Trophoblast cell (in vitro differentiated cells and primary cell): ENCODE results near the gene MEF2C.

Source experiments
- DNase-seq, 2 donors: peaks; one replicate each; pipeline ENCODE4 v3.0.0-alpha.2; 2016
- H2AFZ ChIP-seq: 2 replicates; pipeline ENCODE4 v1.6.1; 2013; ENCODE audit warnings: low read length, moderate library complexity, mild to moderate bottlenecking; ENCODE audit not compliant: insufficient read depth, poor library complexity
- H2AK5ac ChIP-seq: 2 replicates; pipeline ENCODE4 v1.6.1; 2013; ENCODE audit warnings: mild to moderate bottlenecking, low read length
- H2BK120ac ChIP-seq: 2 replicates; pipeline ENCODE4 v1.6.1; 2013; ENCODE audit warnings: low read length, mild to moderate bottlenecking, moderate library complexity; ENCODE audit not compliant: insufficient read depth, poor library complexity
- H2BK12ac ChIP-seq: 2 replicates; pipeline ENCODE4 v1.6.1; 2013; ENCODE audit warnings: mild to moderate bottlenecking, low read length, moderate library complexity
- H2BK5ac ChIP-seq: 2 replicates; pipeline ENCODE4 v1.6.1; 2013; ENCODE audit warnings: low read length, low read depth, moderate library complexity, mild to moderate bottlenecking; ENCODE audit not compliant: poor library complexity
- H3K14ac ChIP-seq: 2 replicates; pipeline ENCODE4 v1.6.1; 2013; ENCODE audit warnings: mild to moderate bottlenecking, low read length
- H3K18ac ChIP-seq: 2 replicates; pipeline ENCODE4 v1.6.1; 2013; ENCODE audit warnings: mild to moderate bottlenecking, low read length
- H3K23ac ChIP-seq: 2 replicates; pipeline ENCODE4 v1.6.1; 2013; ENCODE audit warnings: low read length
- H3K27ac ChIP-seq: 2 replicates; pipeline ENCODE4 v1.5.1; 2013; ENCODE audit warnings: low read depth, mild to moderate bottlenecking, inconsistent platforms, low read length, moderate library complexity
- H3K27me3 ChIP-seq: 2 replicates; pipeline ENCODE4 v1.6.1; 2013; ENCODE audit warnings: inconsistent platforms, mild to moderate bottlenecking, low read length, moderate library complexity; ENCODE audit not compliant: insufficient read depth
- H3K36me3 ChIP-seq, 2 experiments: 1 replicate in 1 of 2; 2 replicates in 1 of 2; pipeline ENCODE4 v1.6.1; 2013; ENCODE audit warnings: low read length in 2 of 2, mild to moderate bottlenecking in 2 of 2, moderate library complexity in 1 of 2; ENCODE audit not compliant: insufficient read depth in 2 of 2, control insufficient read depth in 1 of 2
- H3K4ac ChIP-seq: 2 replicates; pipeline ENCODE4 v1.6.1; 2013; ENCODE audit warnings: low read depth, mild to moderate bottlenecking, low read length, moderate library complexity
- H3K4me1 ChIP-seq, 2 experiments: 1 replicate in 1 of 2; 2 replicates in 1 of 2; pipeline ENCODE4 v1.6.1; 2013; ENCODE audit warnings: low read length in 2 of 2, mild to moderate bottlenecking in 2 of 2, moderate library complexity in 1 of 2; ENCODE audit not compliant: insufficient read depth in 2 of 2, control insufficient read depth in 1 of 2
- H3K4me2 ChIP-seq: 2 replicates; pipeline ENCODE4 v1.6.1; 2013; ENCODE audit warnings: inconsistent platforms, mild to moderate bottlenecking, low read length, moderate library complexity
- H3K4me3 ChIP-seq: 2 replicates; pipeline ENCODE4 v1.5.1; 2013; ENCODE audit warnings: mild to moderate bottlenecking, low read depth, low read length, inconsistent platforms
- H3K79me1 ChIP-seq: one replicate; pipeline ENCODE4 v1.6.1; 2013; ENCODE audit warnings: low read length
- H3K79me2 ChIP-seq: 2 replicates; pipeline ENCODE4 v1.6.1; 2013; ENCODE audit warnings: low read length, mild to moderate bottlenecking; ENCODE audit not compliant: control insufficient read depth, insufficient read depth, poor library complexity
- H3K9ac ChIP-seq: 2 replicates; pipeline ENCODE4 v1.6.1; 2013; ENCODE audit warnings: mild to moderate bottlenecking, low read length
- H3K9me3 ChIP-seq: 2 replicates; pipeline ENCODE4 v1.6.1; 2013; ENCODE audit warnings: low read depth, mild to moderate bottlenecking, control low read depth, inconsistent platforms, low read length; ENCODE audit not compliant: insufficient read depth
- H4K12ac ChIP-seq: 2 replicates; pipeline ENCODE4 v1.6.1; 2013; ENCODE audit warnings: low read depth, mild to moderate bottlenecking, low read length, moderate library complexity
- H4K8ac ChIP-seq: 2 replicates; pipeline ENCODE4 v1.6.1; 2013; ENCODE audit warnings: low read depth, mild to moderate bottlenecking, low read length, moderate library complexity
- H4K91ac ChIP-seq: one replicate; pipeline ENCODE4 v1.6.1; 2013; ENCODE audit warnings: low read depth, mild to moderate bottlenecking, low read length, moderate library complexity
- WGBS: extraction: QIAGEN DNeasy Blood & Tissue Kit; methylation state at CpG from one replicate; pipeline ENCODE4 v1.1.7; 2013; ENCODE audit warnings: missing lambda C conversion rate; ENCODE audit not compliant: insufficient read length, insufficient coverage; ENCODE audit errors: extremely low coverage; 5-methylcytosine and 5-hydroxymethylcytosine counted together

MEF2C gene

DNA sequence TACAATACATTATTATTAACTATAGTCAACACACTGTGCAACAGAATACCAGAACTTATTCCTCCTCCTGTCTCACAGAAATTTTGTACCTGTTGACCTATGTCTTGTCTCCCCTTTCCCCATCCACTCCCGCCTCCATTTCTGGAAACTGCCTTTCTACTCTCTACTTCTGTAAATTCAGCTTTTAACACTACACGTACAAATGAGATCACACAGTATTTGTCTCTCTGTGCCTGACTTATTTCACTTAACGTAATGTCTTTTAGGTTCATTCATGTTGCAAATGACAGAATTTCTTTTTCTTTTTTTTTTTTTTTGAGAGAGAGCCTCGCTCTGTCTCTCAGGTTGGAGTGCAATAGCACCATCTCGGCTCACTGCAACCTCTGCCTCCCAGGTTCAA, 19.5 kb downstream of the MEF2C start:
- H2AK5ac ChIP-seq, result no peak overlapping the region
- H3K27me3 ChIP-seq, result no peaks in the 10 kb centered on the region
- no peak for DNase-seq
- no peak overlapping the region for H3K27ac ChIP-seq
- H4K8ac ChIP-seq, result no peak overlapping the region
- H2BK5ac ChIP-seq, result no peak overlapping the region
- no peaks in the 10 kb centered on the region for H3K36me3 ChIP-seq
- H3K4me3 ChIP-seq, result no peak overlapping the region
- no CpG with 5 or more reads among the region's 5 CpGs for WGBS
- H3K9ac ChIP-seq, result no peak overlapping the region
- H2BK12ac ChIP-seq, result no peak overlapping the region
- no peaks in the 10 kb centered on the region for H3K79me1 ChIP-seq
- H2BK120ac ChIP-seq, result no peak overlapping the region
- no peak overlapping the region for H3K18ac ChIP-seq
- H3K4ac ChIP-seq, result no peak overlapping the region
- H3K4me1 ChIP-seq, result no peaks in the 10 kb centered on the region
- H3K79me2 ChIP-seq, result peaks cover 2% of the 10 kb centered on the region
- no peak overlapping the region for H4K12ac ChIP-seq
- H3K4me2 ChIP-seq, result no peak overlapping the region
- H3K14ac ChIP-seq, result no peak overlapping the region
- no peaks in the 10 kb centered on the region for H3K9me3 ChIP-seq
- H3K23ac ChIP-seq, result no peak overlapping the region
- no peak overlapping the region for H2AFZ ChIP-seq
- H4K91ac ChIP-seq, result no peak overlapping the region

DNA sequence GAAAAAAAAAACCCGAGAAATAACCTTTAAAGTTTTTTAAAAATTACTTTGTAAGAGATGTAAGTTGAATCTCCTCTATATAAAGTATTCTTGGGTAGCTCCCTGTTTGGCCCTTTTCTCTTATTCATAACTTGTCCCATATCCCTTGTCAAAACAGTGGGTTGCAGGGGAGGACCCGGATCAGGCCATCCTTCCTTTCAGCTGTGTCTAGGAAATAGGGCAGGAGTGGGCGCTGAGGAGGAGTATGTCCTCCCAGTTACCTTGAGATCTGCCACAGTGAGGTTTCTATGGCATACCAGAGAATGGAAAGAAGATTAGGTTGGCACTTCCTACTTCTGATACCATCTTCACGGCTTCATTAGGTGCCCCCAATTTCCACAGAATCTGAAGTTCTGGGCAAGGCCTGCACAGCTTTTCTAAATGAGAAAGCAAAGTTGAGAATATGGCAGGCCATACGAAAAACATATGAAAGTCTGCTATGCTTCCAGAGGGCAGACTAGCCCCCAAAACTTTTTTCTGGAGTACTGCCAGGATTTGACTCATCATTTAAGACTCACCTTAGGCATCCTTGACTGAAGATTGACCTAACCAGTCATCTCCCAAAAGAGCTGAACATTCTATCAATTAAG, 20.3 kb downstream of the MEF2C start:
- no peaks in the 10 kb centered on the region for H3K27me3 ChIP-seq
- no peak overlapping the region for H3K14ac ChIP-seq
- no peak for DNase-seq
- H2BK12ac ChIP-seq, result no peak overlapping the region
- no peak overlapping the region for H2BK120ac ChIP-seq
- peaks cover 2% of the 10 kb centered on the region for H3K79me2 ChIP-seq
- no peaks in the 10 kb centered on the region for H3K36me3 ChIP-seq
- H3K79me1 ChIP-seq, result no peaks in the 10 kb centered on the region
- H3K4me3 ChIP-seq, result no peak overlapping the region
- no peaks in the 10 kb centered on the region for H3K9me3 ChIP-seq
- no peak overlapping the region for H3K18ac ChIP-seq
- no peak overlapping the region for H2AK5ac ChIP-seq
- no peak overlapping the region for H4K91ac ChIP-seq
- no peak overlapping the region for H3K9ac ChIP-seq
- H3K4me1 ChIP-seq, result no peaks in the 10 kb centered on the region
- H4K12ac ChIP-seq, result no peak overlapping the region
- no CpG with 5 or more reads among the region's 5 CpGs for WGBS
- H3K4ac ChIP-seq, result no peak overlapping the region
- H2BK5ac ChIP-seq, result no peak overlapping the region
- no peak overlapping the region for H4K8ac ChIP-seq
- no peak overlapping the region for H2AFZ ChIP-seq
- H3K4me2 ChIP-seq, result no peak overlapping the region
- no peak overlapping the region for H3K23ac ChIP-seq
- no peak overlapping the region for H3K27ac ChIP-seq

DNA sequence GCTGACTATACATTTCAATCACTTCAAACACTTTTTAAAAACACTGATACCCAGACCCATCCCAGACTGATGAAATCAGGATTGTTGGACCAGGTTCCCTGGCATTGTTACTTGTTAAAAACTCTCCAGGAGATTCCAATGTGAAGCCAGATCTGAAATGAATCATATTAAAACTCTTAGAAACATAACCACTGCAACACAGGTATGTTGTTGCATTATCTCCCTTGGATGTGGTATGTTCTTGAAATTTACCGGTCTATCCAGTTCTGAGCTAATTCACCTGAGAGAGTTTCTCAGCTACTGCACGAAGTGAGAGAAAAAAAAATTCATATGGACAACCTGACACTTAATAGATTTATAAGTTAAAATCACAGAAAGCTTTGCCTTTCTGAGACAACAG, 21.8 kb downstream of the MEF2C start:
- Histone ChIP-seq H3K79me2 (peaks cover 2% of the 10 kb centered on the region), H3K27ac (no peak overlapping the region), H3K4me1 (no peaks in the 10 kb centered on the region), H3K79me1 (no peaks in the 10 kb centered on the region), H3K4ac (no peak overlapping the region), H3K4me2 (no peak overlapping the region), H2BK120ac (no peak overlapping the region), H3K9me3 (no peaks in the 10 kb centered on the region), H4K91ac (no peak overlapping the region), H2BK5ac (no peak overlapping the region), H2AK5ac (no peak overlapping the region), H3K9ac (no peak overlapping the region), H2BK12ac (no peak overlapping the region), H3K14ac (no peak overlapping the region), H3K18ac (no peak overlapping the region), H3K27me3 (no peaks in the 10 kb centered on the region), H4K12ac (no peak overlapping the region), H2AFZ (no peak overlapping the region), H4K8ac (no peak overlapping the region), H3K23ac (no peak overlapping the region), H3K36me3 (no peaks in the 10 kb centered on the region), H3K4me3 (no peak overlapping the region)
- WGBS, result no CpG with 5 or more reads among the region's 2 CpGs
- DNase-seq, result peak; percentile 48 to 83

DNA sequence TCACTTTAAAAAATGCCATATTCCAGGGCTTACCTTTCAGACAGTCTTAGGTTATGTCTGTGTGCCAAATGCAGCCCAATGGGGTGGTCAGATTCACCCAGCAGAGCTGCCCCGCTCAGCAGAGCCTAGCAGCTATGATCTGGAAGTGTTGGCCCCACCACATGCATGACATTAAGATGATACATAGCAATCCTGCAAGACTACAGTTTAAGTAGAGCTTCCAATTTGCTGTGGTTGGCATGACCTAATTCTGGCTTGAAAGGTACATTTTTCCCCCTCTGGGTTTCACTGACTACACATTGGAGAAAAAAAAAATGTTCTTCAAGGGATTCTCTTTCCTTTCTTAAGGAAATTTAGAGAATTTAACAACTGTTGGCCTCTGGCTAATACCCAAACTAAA, 22.5 kb downstream of the MEF2C start:
- no peak overlapping the region for H3K4ac ChIP-seq
- no peak overlapping the region for H3K4me2 ChIP-seq
- H3K4me1 ChIP-seq, result no peaks in the 10 kb centered on the region
- no peak overlapping the region for H4K91ac ChIP-seq
- H2AFZ ChIP-seq, result no peak overlapping the region
- H3K27me3 ChIP-seq, result no peaks in the 10 kb centered on the region
- H3K79me1 ChIP-seq, result no peaks in the 10 kb centered on the region
- no peak overlapping the region for H4K12ac ChIP-seq
- H3K27ac ChIP-seq, result no peak overlapping the region
- peaks cover 2% of the 10 kb centered on the region for H3K79me2 ChIP-seq
- no peak overlapping the region for H2BK120ac ChIP-seq
- H3K9me3 ChIP-seq, result no peaks in the 10 kb centered on the region
- no peak overlapping the region for H3K18ac ChIP-seq
- WGBS, result no CpG with 5 or more reads among the region's 1 CpG
- no peak overlapping the region for H3K9ac ChIP-seq
- H2BK12ac ChIP-seq, result peak overlapping the region; percentile 71
- H3K23ac ChIP-seq, result no peak overlapping the region
- no peak for DNase-seq
- H3K4me3 ChIP-seq, result no peak overlapping the region
- no peak overlapping the region for H4K8ac ChIP-seq
- no peak overlapping the region for H3K14ac ChIP-seq
- H2BK5ac ChIP-seq, result no peak overlapping the region
- H3K36me3 ChIP-seq, result no peaks in the 10 kb centered on the region
- H2AK5ac ChIP-seq, result no peak overlapping the region
